Mononuclear cell (primary cell): ENCODE measurements around the gene DISC1. TPM values are rescaled to one million over a fixed set of nuclear protein-coding genes. Genes with fewer than 3 reads are reported as not detected.
"Not testable (repeated sequence)": the region's sequence is repeated elsewhere in the genome, so short reads cannot be mapped to it uniquely, and the experiment has no call there.

Experiments used
- H3K27me3 ChIP-seq: 2 replicates; pipeline ENCODE4 v1.6.0; 2011; ENCODE audit warnings: low read length, control low read depth; ENCODE audit not compliant: insufficient read depth
- H3K4me1 ChIP-seq: 2 replicates; pipeline ENCODE4 v1.5.1; 2011; ENCODE audit warnings: mild to moderate bottlenecking, low read length, control low read depth; ENCODE audit not compliant: insufficient read depth
- H3K4me3 ChIP-seq: 2 replicates; pipeline ENCODE4 v1.5.1; 2011; ENCODE audit warnings: mild to moderate bottlenecking, low read length, moderate library complexity
- H3K9me3 ChIP-seq: 2 replicates; pipeline ENCODE4 v1.5.1; 2011; ENCODE audit warnings: low read depth, mild to moderate bottlenecking, control low read depth, low read length
- total RNA-seq: library from RNA; depleted of rRNA; stranded (reverse); fragments of >200 nt; gene quantifications from one replicate; pipeline ENCODE4 v1.2.3, GENCODE V29; 2012

Gene DISC1
- 17.2 TPM for total RNA-seq

- peaks cover 36% of the 10 kb centered on the region for H3K4me1 ChIP-seq
- no peaks in the 10 kb centered on the region for H3K9me3 ChIP-seq
- H3K27me3 ChIP-seq = no peaks in the 10 kb centered on the region
- peak within 1 kb of the TSS; percentile 83 for H3K4me3 ChIP-seq
These were observed at the start of gene DISC1 for GRCh38 chr1:231626535-231626950. TSS of gene DISC1 (plus strand) at chr1:231626790. CDS start at chr1:231626868, 78 bp downstream.

DNA sequence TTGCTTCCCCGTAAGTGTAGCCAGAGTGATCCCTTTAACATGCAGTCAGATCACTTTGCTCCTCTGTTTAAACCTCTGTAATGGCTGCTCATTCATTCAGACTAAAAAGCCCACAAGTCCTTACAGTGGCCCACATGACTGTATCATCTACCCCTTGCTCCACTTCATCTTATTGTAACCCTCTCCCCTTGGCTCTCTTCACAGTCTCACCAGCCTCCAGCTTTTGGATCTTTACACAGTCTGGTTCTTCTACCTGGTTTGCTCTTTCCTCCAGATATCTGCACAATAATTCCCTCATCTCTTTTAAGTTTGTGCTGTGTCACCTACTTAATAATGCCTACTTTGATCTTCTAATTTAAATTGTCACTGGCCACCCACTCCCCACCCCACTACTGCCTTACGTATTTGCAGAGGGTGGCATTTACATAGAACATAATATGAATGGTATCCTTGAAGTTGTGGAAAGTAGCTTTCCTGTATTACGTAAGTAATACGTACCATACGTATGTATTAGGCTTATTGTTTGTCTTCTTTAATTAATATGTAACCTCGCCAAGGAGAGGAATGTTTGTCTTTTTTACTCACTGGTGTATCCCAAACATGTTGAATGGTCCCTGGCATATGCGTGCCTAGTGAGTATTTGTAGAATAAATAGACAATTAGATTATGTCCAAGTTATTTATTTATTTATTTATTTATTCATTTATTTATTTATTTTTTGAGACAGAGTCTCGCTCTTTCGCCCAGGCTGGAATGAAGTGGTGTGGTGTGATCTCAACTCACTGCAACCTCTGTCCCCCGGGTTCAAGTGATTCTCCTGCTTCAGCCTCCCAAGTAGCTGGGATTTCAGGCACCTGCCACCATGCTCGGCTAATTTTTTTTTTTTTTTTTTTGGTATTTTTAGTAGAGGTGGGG, 49.5 kb upstream of the DISC1 start:
- Histone ChIP-seq H3K4me3 (no peak overlapping the region), H3K4me1 (no peaks in the 10 kb centered on the region), H3K9me3 (no peaks in the 10 kb centered on the region), H3K27me3 (no peaks in the 10 kb centered on the region)

GRCh38 chr1:231580874-231581273, 45.7 kb upstream of the DISC1 start:
- no peaks in the 10 kb centered on the region for H3K4me1 ChIP-seq
- no peak overlapping the region for H3K4me3 ChIP-seq
- H3K27me3 ChIP-seq = no peaks in the 10 kb centered on the region
- H3K9me3 ChIP-seq = no peaks in the 10 kb centered on the region

GRCh38 chr1:231581859-231582258, 44.7 kb upstream of the DISC1 start:
- Histone ChIP-seq H3K4me1 (no peaks in the 10 kb centered on the region), H3K4me3 (no peak overlapping the region), H3K27me3 (no peaks in the 10 kb centered on the region), H3K9me3 (no peaks in the 10 kb centered on the region)

- no peaks in the 10 kb centered on the region for H3K9me3 ChIP-seq
- no peak overlapping the region for H3K4me3 ChIP-seq
These were observed 43.2 kb upstream of the DISC1 start for GRCh38 chr1:231583376-231583775.

GRCh38 chr1:231584117-231584516, 42.5 kb upstream of the DISC1 start:
- H3K27me3 ChIP-seq = no peaks in the 10 kb centered on the region
- no peaks in the 10 kb centered on the region for H3K9me3 ChIP-seq
- H3K4me3 ChIP-seq = no peak overlapping the region
- no peaks in the 10 kb centered on the region for H3K4me1 ChIP-seq

More at GRCh38 chr1:231583376-231583775, 43.2 kb upstream of the DISC1 start:
- no peaks in the 10 kb centered on the region for H3K27me3 ChIP-seq
- no peaks in the 10 kb centered on the region for H3K4me1 ChIP-seq

DNA sequence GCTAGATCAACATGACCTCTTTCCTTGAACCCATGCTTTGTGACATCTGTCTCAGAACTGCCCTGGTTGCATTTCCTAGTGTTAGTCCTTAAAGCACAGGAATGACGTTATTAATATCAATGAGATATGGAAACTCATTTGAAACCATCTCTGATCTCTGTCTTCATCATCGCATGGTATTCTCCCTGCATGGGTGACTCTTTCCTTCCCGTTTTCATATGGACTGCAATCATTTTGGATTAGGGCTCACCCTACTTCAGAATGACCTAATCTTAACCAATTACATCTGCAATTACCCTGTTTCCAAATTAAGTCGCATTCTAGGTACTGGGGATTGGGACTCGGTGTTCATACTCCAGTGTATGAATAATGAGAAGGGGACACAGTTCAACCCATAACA, 41.7 kb upstream of the DISC1 start:
- Histone ChIP-seq H3K4me3 (no peak overlapping the region), H3K4me1 (no peaks in the 10 kb centered on the region), H3K27me3 (no peaks in the 10 kb centered on the region), H3K9me3 (no peaks in the 10 kb centered on the region)

DNA sequence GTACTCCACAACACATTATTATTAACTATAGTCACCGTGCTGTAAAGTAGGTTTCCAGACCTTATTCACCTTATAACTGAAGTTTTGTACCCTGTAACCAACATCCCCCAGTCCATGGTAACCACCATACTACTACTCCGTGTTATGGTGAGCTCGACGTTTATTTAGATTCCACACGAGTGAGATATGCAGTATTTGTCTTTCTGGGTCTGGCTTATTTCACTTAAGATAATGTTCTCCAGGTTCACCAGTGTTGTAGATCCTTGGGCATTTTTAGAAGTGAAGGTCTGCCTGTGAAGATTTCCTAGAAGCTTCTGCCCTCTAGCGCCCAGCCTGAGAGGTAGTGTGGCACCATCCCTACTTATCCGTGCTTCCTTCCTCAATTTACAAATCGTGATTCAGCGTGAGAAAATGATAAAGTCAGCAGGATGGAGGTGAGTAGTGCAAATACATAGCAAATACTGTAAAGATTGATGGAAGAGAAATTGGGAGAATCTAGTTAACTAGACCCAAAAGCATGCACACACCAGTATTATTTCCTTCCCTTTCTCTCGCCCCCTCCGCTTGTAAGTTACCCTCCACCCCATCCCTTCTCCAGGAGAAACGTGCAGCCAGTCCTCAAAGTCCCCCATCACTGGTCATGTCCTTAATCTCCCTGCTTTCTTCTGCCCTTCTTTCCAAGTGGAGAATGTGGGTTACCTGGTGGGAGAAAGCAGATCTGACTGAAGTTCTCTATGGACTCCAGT, 36.0 kb upstream of the DISC1 start:
- Histone ChIP-seq H3K4me3 (no peak overlapping the region), H3K9me3 (no peaks in the 10 kb centered on the region), H3K4me1 (peaks cover 13% of the 10 kb centered on the region), H3K27me3 (no peaks in the 10 kb centered on the region)

DNA sequence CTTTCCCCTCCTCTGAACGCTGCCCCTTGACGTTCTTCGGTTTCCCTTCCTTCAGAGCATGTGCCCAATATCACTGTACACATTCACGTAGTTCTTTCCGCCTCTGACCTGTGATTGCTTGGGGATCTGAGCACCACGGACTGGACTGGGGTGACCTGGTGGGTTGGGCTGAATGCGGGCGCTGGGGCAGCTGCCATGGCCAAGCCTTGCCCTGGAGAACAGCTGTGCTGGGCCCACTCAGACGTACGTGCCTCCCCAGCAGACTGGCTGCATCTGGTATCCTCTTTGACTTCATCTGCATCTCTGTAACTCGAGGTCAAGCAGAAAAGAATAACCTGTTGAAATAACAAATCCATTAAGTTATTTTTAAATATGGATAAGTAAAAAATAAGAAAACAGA, 35.1 kb upstream of the DISC1 start:
- Histone ChIP-seq H3K4me3 (no peak overlapping the region), H3K4me1 (peaks cover 13% of the 10 kb centered on the region), H3K27me3 (no peaks in the 10 kb centered on the region), H3K9me3 (no peaks in the 10 kb centered on the region)

DNA sequence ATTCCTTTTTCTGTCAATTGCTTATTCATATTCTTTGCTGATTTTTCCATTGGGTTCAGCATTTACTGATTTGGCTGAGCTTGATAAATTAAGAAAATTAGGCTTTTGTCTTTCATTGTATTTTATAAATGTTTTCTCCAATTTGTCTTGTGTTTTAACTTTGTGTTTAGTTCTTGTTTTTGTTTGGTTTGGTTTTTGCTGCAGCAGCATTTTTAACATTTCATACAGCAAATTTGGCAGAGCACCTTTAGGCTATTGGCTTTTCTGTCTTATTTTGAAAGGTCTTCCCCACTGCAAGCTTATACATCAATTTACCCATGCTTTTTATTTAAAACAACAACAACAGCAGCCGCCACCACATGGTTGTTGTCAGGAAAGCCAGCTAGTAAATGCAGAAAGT, 33.8 kb upstream of the DISC1 start:
- Histone ChIP-seq H3K4me3 (no peak overlapping the region), H3K9me3 (no peaks in the 10 kb centered on the region), H3K4me1 (peaks cover 13% of the 10 kb centered on the region), H3K27me3 (no peaks in the 10 kb centered on the region)

DNA sequence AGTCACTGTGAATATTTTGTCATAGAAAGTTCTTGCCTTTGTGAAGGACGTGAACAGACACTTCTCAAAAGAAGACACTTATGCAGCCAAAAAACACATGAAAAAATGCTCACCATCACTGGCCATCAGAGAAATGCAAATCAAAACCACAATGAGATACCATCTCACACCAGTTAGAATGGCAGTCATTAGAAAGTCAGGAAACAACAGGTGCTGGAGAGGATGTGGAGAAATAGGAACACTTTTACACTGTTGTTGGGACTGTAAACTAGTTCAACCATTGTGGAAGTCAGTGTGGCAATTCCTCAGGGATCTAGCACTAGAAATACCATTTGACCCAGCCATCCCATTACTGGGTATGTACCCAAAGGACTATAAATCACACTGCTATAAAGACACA, 33.3 kb upstream of the DISC1 start:
- H3K4me1 ChIP-seq = peaks cover 13% of the 10 kb centered on the region
- H3K27me3 ChIP-seq, H3K4me3 ChIP-seq, H3K9me3 ChIP-seq: not testable (repeated sequence)

DNA sequence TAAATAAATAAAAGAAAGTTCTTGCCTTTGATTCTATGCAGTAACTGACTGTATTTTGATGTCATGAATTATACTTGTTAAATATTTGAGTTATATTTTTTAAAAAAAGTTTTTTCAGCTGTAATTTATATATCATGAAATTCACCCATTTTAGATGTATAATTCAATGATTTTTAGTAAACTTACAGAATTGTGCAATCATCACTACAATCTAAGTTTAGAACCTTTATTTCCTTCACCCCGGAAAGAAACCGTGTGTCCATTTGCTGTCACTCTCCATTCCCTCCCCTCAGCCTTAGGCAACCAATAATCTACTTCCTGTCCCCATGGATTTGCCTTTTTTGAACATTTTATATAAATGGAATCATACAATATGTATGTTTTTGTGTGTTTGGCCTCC, 32.5 kb upstream of the DISC1 start:
- H3K4me3 ChIP-seq = no peak overlapping the region
- H3K27me3 ChIP-seq = no peaks in the 10 kb centered on the region
- H3K9me3 ChIP-seq = no peaks in the 10 kb centered on the region
- peaks cover 13% of the 10 kb centered on the region for H3K4me1 ChIP-seq

DNA sequence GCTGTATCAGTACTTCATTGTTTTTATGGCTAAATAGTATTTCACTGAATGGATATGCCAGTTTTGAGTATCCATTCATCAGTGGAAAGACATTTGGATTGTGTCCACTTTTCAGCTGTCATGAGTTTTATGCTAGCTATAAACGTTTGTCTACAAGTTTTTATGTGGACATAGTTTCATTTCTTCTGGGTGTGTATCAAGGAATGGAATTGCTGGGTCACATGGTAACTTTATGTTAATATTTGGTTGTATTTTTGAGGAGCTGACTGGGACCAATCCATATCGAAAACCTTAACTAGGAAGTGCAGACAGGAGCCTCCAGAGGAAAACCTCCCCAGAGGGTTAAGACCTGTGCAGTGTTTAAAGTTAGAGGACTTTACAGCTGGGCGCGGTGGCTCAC, 31.8 kb upstream of the DISC1 start:
- Histone ChIP-seq H3K4me3 (no peak overlapping the region), H3K27me3 (no peaks in the 10 kb centered on the region), H3K4me1 (peaks cover 13% of the 10 kb centered on the region), H3K9me3 (no peaks in the 10 kb centered on the region)

DNA sequence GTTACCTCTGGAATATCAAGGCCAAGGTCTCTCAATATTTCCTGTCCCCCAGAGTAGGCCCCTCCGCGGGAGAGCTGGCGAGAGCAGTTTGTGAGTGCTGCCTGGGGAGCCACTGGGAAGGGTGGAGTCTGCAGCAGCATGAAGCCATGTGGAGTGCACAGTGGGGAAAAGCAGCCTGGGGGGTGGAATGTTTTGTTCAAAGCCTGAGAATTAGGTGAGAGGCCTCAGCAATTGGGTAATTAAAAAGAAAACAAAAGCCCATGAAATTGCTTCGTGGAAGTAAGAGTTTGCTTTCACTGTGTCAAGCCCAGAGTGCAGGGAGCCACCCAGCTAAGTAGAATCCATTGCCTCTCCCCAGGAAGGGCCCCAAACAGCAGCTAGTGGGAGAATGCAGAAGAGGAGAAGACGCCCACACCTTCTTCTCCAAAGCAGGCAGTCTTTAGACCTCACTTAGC, 30.2 kb upstream of the DISC1 start:
- H3K4me3 ChIP-seq = no peak overlapping the region
- no peaks in the 10 kb centered on the region for H3K27me3 ChIP-seq
- H3K4me1 ChIP-seq = peaks cover 2% of the 10 kb centered on the region
- no peaks in the 10 kb centered on the region for H3K9me3 ChIP-seq

- Histone ChIP-seq H3K9me3 (no peaks in the 10 kb centered on the region), H3K27me3 (no peaks in the 10 kb centered on the region), H3K4me3 (no peak overlapping the region), H3K4me1 (no peaks in the 10 kb centered on the region)
These were observed 28.6 kb upstream of the DISC1 start for GRCh38 chr1:231597971-231598370.
